ENCODE data around the gene ARHGAP6.

Gene ARHGAP6

GRCh38 chrX:11470250-11470974 is 195.3 kb downstream of the ARHGAP6 start:
- Mint-ChIP-seq H3K4me3 (no peak overlapping the region), H3K36me3 (no peaks in the 10 kb centered on the region), H3K4me1 (no peaks in the 10 kb centered on the region), H3K27ac (no peak overlapping the region), H3K27me3 (peaks cover 2% of the 10 kb centered on the region), H3K9me3 (no peaks in the 10 kb centered on the region)

GRCh38 chrX:11465648-11466411 is 199.9 kb downstream of the ARHGAP6 start:
- Mint-ChIP-seq H3K4me1 (no peaks in the 10 kb centered on the region), H3K27ac (no peak overlapping the region), H3K36me3 (no peaks in the 10 kb centered on the region), H3K4me3 (no peak overlapping the region), H3K27me3 (peaks cover 4% of the 10 kb centered on the region), H3K9me3 (no peaks in the 10 kb centered on the region)

- no peaks in the 10 kb centered on the region for H3K36me3 Mint-ChIP-seq
- H3K4me3 Mint-ChIP-seq: no peak overlapping the region
- H3K27me3 Mint-ChIP-seq: peaks cover 4% of the 10 kb centered on the region
- H3K4me1 Mint-ChIP-seq: no peaks in the 10 kb centered on the region
- H3K9me3 Mint-ChIP-seq: no peaks in the 10 kb centered on the region
- no peak overlapping the region for H3K27ac Mint-ChIP-seq
Observed at GRCh38 chrX:11464836-11465463, 200.8 kb downstream of the ARHGAP6 start.

GRCh38 chrX:11464380-11464779 is 201.3 kb downstream of the ARHGAP6 start:
- no peaks in the 10 kb centered on the region for H3K4me1 Mint-ChIP-seq
- H3K4me3 Mint-ChIP-seq: no peak overlapping the region
- no peaks in the 10 kb centered on the region for H3K9me3 Mint-ChIP-seq
- H3K27me3 Mint-ChIP-seq: peaks cover 4% of the 10 kb centered on the region
- H3K36me3 Mint-ChIP-seq: no peaks in the 10 kb centered on the region
- no peak overlapping the region for H3K27ac Mint-ChIP-seq

- H3K4me1 Mint-ChIP-seq: no peaks in the 10 kb centered on the region
Observed at GRCh38 chrX:11462648-11463047, 203.1 kb downstream of the ARHGAP6 start.

GRCh38 chrX:11462136-11462535 is 203.6 kb downstream of the ARHGAP6 start:
- Mint-ChIP-seq H3K27me3 (peaks cover 4% of the 10 kb centered on the region), H3K36me3 (no peaks in the 10 kb centered on the region), H3K27ac (no peak overlapping the region), H3K9me3 (no peaks in the 10 kb centered on the region), H3K4me1 (no peaks in the 10 kb centered on the region), H3K4me3 (no peak overlapping the region)

More at GRCh38 chrX:11462648-11463047, 203.1 kb downstream of the ARHGAP6 start:
- no peaks in the 10 kb centered on the region for H3K9me3 Mint-ChIP-seq
- H3K36me3 Mint-ChIP-seq: no peaks in the 10 kb centered on the region
- H3K27ac Mint-ChIP-seq: no peak overlapping the region
- H3K4me3 Mint-ChIP-seq: no peak overlapping the region
- peaks cover 4% of the 10 kb centered on the region for H3K27me3 Mint-ChIP-seq

GRCh38 chrX:11461201-11462001 is 204.3 kb downstream of the ARHGAP6 start:
- Mint-ChIP-seq H3K27ac (no peak overlapping the region), H3K4me1 (no peaks in the 10 kb centered on the region), H3K4me3 (no peak overlapping the region), H3K36me3 (no peaks in the 10 kb centered on the region), H3K27me3 (peaks cover 4% of the 10 kb centered on the region), H3K9me3 (no peaks in the 10 kb centered on the region)

- Mint-ChIP-seq H3K27me3 (peaks cover 4% of the 10 kb centered on the region), H3K4me3 (no peak overlapping the region), H3K4me1 (no peaks in the 10 kb centered on the region), H3K27ac (no peak overlapping the region), H3K36me3 (no peaks in the 10 kb centered on the region), H3K9me3 (no peaks in the 10 kb centered on the region)
Observed at GRCh38 chrX:11460347-11460746, 205.4 kb downstream of the ARHGAP6 start.

- Mint-ChIP-seq H3K27me3 (peaks cover 4% of the 10 kb centered on the region), H3K4me1 (no peaks in the 10 kb centered on the region), H3K9me3 (no peaks in the 10 kb centered on the region), H3K4me3 (no peak overlapping the region), H3K27ac (no peak overlapping the region), H3K36me3 (no peaks in the 10 kb centered on the region)
Observed at GRCh38 chrX:11458170-11458569, 207.6 kb downstream of the ARHGAP6 start.

- Mint-ChIP-seq H3K27me3 (no peaks in the 10 kb centered on the region), H3K4me1 (no peaks in the 10 kb centered on the region), H3K36me3 (no peaks in the 10 kb centered on the region), H3K27ac (no peak overlapping the region), H3K9me3 (no peaks in the 10 kb centered on the region), H3K4me3 (no peak overlapping the region)
Observed at GRCh38 chrX:11451151-11451550, 214.6 kb downstream of the ARHGAP6 start.

GRCh38 chrX:11450354-11450753 is 215.4 kb downstream of the ARHGAP6 start:
- H3K4me1 Mint-ChIP-seq: no peaks in the 10 kb centered on the region
- no peak overlapping the region for H3K27ac Mint-ChIP-seq
- no peaks in the 10 kb centered on the region for H3K36me3 Mint-ChIP-seq

GRCh38 chrX:11449613-11450012 is 216.1 kb downstream of the ARHGAP6 start:
- no peaks in the 10 kb centered on the region for H3K4me1 Mint-ChIP-seq
- no peak overlapping the region for H3K4me3 Mint-ChIP-seq
- no peaks in the 10 kb centered on the region for H3K36me3 Mint-ChIP-seq
- no peak overlapping the region for H3K27ac Mint-ChIP-seq
- H3K27me3 Mint-ChIP-seq: no peaks in the 10 kb centered on the region
- H3K9me3 Mint-ChIP-seq: no peaks in the 10 kb centered on the region

More at GRCh38 chrX:11450354-11450753, 215.4 kb downstream of the ARHGAP6 start:
- Mint-ChIP-seq H3K27me3 (no peaks in the 10 kb centered on the region), H3K4me3 (no peak overlapping the region), H3K9me3 (no peaks in the 10 kb centered on the region)

- no peak overlapping the region for H3K27ac Mint-ChIP-seq
- H3K4me1 Mint-ChIP-seq: no peaks in the 10 kb centered on the region
- no peak overlapping the region for H3K4me3 Mint-ChIP-seq
- no peaks in the 10 kb centered on the region for H3K27me3 Mint-ChIP-seq
- no peaks in the 10 kb centered on the region for H3K9me3 Mint-ChIP-seq
- no peaks in the 10 kb centered on the region for H3K36me3 Mint-ChIP-seq
Observed at GRCh38 chrX:11447418-11447817, 218.3 kb downstream of the ARHGAP6 start.

GRCh38 chrX:11446949-11447348 is 218.8 kb downstream of the ARHGAP6 start:
- no peaks in the 10 kb centered on the region for H3K27me3 Mint-ChIP-seq
- no peaks in the 10 kb centered on the region for H3K4me1 Mint-ChIP-seq
- H3K4me3 Mint-ChIP-seq: no peak overlapping the region
- no peaks in the 10 kb centered on the region for H3K36me3 Mint-ChIP-seq
- H3K9me3 Mint-ChIP-seq: no peaks in the 10 kb centered on the region
- no peak overlapping the region for H3K27ac Mint-ChIP-seq

GRCh38 chrX:11446336-11446735 is 219.4 kb downstream of the ARHGAP6 start:
- H3K4me1 Mint-ChIP-seq: no peaks in the 10 kb centered on the region
- no peak overlapping the region for H3K4me3 Mint-ChIP-seq
- H3K27me3 Mint-ChIP-seq: no peaks in the 10 kb centered on the region
- H3K9me3 Mint-ChIP-seq: no peaks in the 10 kb centered on the region
- H3K27ac Mint-ChIP-seq: no peak overlapping the region
- H3K36me3 Mint-ChIP-seq: no peaks in the 10 kb centered on the region

All from activated naive CD4-positive, alpha-beta T cell treated with anti-CD3 and anti-CD28 coated beads, Interleukin-2, amount 50 U/mL, for 24 hours (primary cell).